Mammary epithelial cell (primary cell): ENCODE data around the gene TPBGL.

Source experiments
- CTCF ChIP-seq, 2 donors: IDR thresholded peaks in 1 of 2; conservative IDR thresholded peaks in 1 of 2; 2 replicates each; pipeline ENCODE4 v1.5.1; 2011 to 2012; ENCODE audit warnings: inconsistent platforms in 2 of 2, low read length in 2 of 2, mild to moderate bottlenecking in 2 of 2, control low read depth in 1 of 2, low read depth in 1 of 2; ENCODE audit not compliant: insufficient read depth in 1 of 2; ENCODE audit errors: extremely low read depth in 1 of 2
- EZH2 ChIP-seq: IDR thresholded peaks from 2 replicates; pipeline ENCODE4 v1.6.1; 2012; ENCODE audit warnings: low read length, inconsistent platforms, borderline replicate concordance

- TF ChIP-seq CTCF (conservative IDR thresholded peaks at IDR 0.05 in 1 of 2, IDR thresholded peaks at IDR 0.05 in 1 of 2; ENCODE audit: extremely low read depth in 1 of 2, insufficient read depth in 1 of 2, low read depth in 1 of 2, low read length in 2 of 2) (no peak), EZH2 (no peak)
Measured at GRCh38 chr11:75264356-75264755, 23.8 kb downstream of the TPBGL start.
